NCI-H1092 (cell line): Measurements from ENCODE around the gene GPX2.

Experiments
- DNase-seq: peaks from one replicate; lab custom pipeline; 2025; lab: John Stamatoyannopoulos, UW

The GPX2 gene

DNA sequence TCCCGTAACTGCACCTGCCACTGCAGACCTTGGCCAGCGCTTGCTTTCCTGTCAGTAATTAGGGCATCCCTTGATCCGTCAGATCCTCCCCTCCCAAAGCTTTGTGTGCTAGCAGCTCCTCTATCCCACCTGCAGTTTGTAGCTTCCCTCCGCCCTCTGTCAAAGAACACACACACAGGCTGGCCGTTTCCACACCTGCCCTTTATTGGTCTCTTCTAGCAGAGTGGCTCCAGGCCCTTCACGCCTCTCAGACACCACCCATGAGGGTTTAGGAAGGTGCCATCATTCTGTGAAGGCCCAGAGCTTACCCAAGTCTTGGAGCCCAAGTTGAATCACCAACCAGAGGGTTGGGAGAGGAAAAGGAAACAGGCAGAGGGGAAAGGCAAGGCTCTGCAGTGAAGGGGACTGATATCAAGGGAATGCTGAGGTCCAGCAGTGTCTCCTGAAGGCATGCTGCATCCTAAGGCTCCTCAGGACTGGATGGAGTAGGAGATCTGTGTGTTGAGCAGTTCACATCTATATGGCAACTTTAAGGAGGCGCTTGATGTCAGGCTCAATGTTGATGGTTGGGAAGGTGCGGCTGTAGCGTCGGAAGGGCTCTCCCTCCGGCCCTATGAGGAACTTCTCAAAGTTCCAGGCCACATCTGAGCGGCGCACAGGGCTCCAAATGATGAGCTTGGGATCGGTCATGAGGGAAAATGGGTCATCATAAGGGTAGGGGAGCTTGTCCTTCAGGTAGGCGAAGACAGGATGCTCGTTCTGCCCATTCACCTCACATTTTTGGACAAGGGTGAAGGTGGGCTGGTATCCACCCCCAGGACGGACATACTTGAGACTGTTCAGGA, 3.4 kb downstream of the GPX2 start:
- no peak for DNase-seq

- DNase-seq: no peak
Measured at GRCh38 chr14:64937821-64938193, 4.7 kb downstream of the GPX2 start.

GRCh38 chr14:64937171-64937820, 5.2 kb downstream of the GPX2 start:
- DNase-seq: no peak

DNA sequence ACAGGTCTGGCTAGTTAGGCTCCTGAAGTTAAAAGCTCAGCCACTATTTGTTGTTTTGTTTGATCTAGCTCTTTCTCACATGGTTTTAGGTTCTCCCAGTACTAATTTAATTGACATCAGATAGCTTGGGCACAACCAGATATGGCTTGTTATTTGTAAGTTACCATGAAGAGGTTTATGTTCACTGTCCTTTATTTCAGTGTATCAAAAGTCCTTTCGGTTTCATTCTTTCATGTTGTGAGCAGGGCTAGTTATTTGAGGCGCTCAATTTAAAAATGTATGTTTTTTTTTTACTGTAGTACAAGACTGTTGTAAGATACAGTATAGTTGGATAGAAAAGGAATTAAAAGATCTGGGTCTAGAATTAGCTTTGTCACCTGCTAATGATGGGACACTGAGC, 7.0 kb downstream of the GPX2 start:
- DNase-seq: no peak

- no peak for DNase-seq
Measured at GRCh38 chr14:64934338-64934929, 8.1 kb downstream of the GPX2 start.

GRCh38 chr14:64932231-64932630, 10.3 kb downstream of the GPX2 start:
- DNase-seq: no peak

GRCh38 chr14:64931123-64931522, 11.4 kb downstream of the GPX2 start:
- DNase-seq: no peak

DNA sequence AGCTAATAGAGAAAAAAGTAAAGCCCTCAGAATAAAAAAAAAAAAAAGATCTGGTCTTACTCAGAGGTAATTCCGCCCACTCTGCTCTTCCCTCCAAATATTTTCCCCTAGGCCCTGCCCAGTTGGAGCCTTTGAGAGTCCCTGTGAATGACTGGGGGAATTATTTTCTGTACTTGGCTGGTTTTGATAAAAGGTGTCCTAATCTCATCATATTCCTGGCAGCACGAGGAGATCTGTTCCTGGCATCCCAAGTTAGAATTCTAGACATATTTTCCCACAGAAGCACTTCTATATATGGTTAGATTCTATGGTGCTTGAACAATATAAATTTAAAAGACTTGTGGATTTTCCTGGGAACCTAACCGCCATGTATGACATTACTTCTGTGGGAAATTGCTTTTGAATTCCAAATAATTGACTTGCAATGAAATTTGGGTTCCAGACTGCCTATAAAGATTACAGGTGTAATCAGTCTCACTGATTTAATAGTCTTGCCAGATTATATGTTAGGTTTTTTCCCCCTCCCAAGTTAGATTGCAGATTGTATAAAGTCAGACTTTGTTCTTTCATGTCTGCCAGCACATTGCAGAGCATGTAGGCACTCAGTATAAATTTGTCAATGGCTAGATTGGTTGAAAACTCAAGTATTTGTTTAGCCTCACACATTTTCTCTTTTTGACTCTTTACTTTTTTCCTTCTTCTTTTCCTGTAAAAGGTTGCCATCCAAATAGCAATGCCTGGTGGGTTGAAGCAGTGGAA, 12.3 kb downstream of the GPX2 start:
- no peak for DNase-seq

DNA sequence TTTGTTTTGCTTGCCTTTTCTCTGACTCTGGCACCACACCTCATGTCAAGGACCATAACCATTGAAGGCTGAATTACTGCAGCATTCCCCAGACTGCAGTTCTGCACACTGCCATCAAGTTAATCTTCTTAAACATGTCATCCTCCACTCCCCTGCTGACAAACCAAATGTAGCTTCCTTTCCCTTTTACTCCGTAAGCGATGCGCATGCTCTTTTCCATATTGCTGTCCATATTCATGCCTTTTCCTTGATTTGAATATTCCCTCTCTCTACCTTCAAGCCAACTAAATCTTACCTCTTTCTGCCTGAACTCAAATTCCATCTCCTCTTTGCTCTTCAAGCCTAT, 13.6 kb downstream of the GPX2 start:
- no peak for DNase-seq

- DNase-seq: no peak
Measured at GRCh38 chr14:64928239-64929013, 14.1 kb downstream of the GPX2 start.

DNA sequence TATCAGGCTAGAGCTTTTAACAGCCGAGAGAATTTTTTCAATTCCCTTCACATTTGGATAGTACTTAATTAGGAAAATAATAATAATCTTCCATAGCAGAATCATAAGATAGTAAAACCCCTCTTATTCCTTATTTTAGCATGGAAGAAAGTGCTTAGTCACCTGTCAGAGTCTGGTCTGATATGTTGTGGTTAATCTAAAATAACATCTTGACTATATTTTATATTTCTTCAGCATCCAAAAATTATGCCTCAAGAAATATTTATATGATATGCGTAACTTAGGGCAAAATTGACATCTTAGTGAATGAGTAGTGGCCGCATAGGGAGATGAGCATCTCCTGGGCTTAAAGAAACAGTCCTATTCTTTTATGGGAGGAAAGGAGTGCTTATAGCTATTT, 15.5 kb downstream of the GPX2 start:
- DNase-seq: no peak

DNA sequence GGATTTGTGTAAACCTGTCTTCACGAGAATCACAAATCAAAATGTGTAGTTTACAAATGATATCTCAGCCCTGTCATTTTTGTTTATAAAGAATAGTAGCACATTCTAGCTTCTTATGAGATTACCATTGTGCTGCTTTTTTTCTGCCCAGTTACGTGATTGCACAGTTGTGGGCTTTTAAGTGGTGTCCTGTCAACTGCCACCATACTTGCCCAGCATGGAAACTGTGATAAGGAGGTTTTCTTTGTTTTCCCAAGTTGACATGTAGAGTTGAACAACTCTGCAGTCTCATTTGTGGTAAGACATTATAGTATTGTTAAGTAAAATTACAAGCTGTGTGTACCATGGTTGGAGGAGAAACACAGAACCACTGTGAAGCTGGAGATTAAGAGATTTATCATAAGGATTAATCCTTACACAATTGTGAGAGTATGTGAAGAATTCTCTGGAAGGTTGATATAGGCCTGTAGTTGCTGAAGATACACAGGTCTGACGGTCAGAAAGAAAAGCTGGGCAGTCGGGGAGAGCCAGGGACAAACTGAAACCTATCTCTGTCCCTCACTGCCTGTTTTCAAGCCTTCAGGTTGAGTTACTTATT, 16.0 kb downstream of the GPX2 start:
- no peak for DNase-seq

DNA sequence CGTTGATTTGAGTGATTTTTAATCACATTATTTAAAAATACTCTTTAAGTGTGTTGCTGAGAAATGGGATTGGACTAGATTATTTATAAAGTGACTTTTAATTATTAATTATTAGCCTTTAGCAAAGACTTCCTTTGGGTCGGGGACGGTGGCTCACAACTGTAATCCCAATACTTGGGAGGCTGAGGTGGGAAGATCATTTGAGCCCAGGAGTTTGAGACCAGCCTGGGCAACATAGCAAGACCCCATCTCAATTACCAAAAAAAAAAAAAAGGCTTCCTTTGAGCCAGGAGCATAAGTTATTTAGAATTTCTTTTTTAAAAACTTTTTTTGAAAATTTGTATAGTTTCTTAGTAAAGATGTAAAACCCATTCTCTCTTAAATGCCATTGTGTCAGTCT, 19.5 kb downstream of the GPX2 start:
- no peak for DNase-seq

- DNase-seq: no peak
Measured at GRCh38 chr14:64920465-64920864, 22.1 kb downstream of the GPX2 start.

- DNase-seq: no peak
Measured at GRCh38 chr14:64919618-64920017, 22.9 kb downstream of the GPX2 start.

DNA sequence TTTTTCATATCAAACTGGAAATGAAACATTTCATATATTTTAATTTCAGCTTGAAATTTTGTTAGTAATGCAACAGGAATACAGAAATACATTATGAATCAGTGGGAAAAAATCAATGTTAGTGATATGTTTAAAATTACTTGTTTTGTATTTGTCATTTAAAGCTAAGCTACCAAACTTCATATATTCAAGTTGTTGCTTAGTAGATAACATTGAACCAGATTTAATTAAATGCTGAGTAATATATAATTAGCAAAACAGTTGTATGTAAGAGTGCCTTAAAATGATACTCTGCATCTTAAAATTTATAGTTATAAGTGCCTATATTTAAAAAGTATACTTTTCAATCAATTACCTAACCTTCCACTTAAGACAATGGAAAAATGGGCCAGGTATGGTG, 23.3 kb downstream of the GPX2 start:
- DNase-seq: no peak

GRCh38 chr14:64918216-64918615, 24.3 kb downstream of the GPX2 start:
- DNase-seq: no peak

- DNase-seq: no peak
Measured at GRCh38 chr14:64915797-64916196, 26.7 kb downstream of the GPX2 start.

- DNase-seq: no peak
Measured at GRCh38 chr14:64915029-64915424, 27.5 kb downstream of the GPX2 start.

DNA sequence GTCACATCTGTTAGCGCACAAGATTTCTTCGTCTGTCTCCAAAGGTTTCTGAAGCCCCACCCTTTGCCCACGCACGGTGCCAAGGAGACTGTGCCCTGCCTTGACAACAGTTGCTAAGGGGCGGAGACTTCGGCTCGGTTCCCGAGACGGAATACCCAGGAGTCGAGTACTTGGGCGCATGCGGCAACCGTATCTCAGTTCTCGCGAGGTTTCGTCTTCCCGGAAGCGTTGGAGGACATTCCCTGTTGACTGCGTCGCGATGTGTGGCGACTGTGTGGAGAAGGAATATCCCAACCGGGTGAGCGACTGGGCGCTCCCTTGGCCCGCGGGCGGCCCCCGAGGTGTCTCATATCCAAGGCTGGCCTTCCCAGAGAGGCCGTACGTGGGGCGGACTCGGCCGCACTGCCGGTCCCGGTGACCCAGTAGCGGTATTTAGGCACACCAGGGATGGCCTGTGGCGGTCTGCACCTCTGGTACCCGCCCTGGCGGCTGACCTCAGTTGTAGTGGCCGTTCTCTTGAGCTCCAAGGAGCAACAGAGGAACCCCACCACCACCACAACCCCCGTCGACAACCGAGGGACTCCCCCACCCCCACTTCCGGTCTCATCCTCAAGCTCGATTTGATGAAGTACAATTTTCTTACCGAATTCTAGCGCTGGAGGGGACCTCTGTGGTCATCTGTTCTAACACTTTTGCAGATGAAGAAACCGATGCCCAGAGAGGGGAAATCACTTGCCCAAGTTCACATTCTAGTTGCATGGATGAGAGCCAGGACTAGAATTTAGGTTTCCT, 28.1 kb downstream of the GPX2 start, which contains the start of gene CHURC1:
Gene CHURC1 (plus strand): TSS at position 219 of the 792 bp plus-strand sequence. CDS start 41 bp downstream, at position 260.
- DNase-seq: peak; percentile 100
